ENCODE results near the gene FILIP1L.

DNA sequence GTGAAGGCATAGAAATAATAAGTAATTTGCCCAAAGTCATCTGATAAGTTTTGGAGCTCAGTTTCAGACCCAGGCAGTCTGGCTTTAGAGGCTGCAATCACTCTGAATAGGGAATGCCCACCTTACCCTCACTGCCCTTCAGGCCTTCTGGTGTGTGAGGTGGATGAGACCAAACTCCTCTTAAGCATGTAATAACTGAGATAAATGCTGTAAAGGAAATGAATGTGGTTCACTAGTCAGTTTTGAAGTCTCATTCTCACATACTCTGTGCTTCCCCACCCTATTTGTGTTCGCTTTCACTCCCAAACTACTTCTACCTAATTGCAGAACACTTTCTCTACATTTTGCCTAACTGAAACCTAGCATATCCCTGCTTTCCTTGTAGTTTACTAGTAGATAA lies 144.1 kb downstream of the FILIP1L start:
- TF ChIP-seq, protein P1, sequence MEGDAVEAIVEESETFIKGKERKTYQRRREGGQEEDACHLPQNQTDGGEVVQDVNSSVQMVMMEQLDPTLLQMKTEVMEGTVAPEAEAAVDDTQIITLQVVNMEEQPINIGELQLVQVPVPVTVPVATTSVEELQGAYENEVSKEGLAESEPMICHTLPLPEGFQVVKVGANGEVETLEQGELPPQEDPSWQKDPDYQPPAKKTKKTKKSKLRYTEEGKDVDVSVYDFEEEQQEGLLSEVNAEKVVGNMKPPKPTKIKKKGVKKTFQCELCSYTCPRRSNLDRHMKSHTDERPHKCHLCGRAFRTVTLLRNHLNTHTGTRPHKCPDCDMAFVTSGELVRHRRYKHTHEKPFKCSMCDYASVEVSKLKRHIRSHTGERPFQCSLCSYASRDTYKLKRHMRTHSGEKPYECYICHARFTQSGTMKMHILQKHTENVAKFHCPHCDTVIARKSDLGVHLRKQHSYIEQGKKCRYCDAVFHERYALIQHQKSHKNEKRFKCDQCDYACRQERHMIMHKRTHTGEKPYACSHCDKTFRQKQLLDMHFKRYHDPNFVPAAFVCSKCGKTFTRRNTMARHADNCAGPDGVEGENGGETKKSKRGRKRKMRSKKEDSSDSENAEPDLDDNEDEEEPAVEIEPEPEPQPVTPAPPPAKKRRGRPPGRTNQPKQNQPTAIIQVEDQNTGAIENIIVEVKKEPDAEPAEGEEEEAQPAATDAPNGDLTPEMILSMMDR (IDR thresholded peaks at IDR 0.05) = no peak
- TF ChIP-seq POLR2AphosphoS5 (IDR thresholded peaks at IDR 0.05; ENCODE audit: insufficient read depth in 1 of 2, low read depth in 1 of 2) = no peak

Measured in vagina (tissue), 2 donors.